ENCODE results near the gene TENT4A. TPM values are rescaled to one million over a fixed set of nuclear protein-coding genes. Genes with fewer than 3 reads are reported as not detected.

TENT4A gene
- total RNA-seq, 3 donors from 2014 or later (not counting 1 experiment from before 2014, with no cell fraction given): 36.0 to 65.6 (median 44.9) TPM

DNA sequence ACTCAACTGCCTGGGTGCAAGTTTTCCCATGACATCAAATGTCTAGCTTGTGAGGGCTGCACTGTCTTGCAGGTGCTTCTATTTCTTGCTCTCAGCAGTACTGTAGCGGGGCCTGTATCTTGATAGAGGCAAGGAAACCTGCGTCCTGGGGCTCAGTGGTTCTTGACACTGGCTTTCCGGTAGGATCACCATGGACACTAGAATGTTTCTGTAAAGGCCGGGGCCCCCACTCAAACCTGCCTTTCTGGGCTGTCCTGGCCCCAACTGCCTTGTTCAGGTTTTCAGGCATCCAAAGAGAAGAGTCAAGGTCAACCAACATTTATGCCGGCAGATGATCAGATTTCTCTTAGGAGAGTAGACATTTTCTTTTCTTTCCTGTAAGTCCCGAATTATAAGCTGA lies 26.7 kb upstream of the TENT4A start:
- Histone ChIP-seq H3K4me1 (ENCODE audit: control insufficient read depth, insufficient read depth, low read length) (no peaks in the 10 kb centered on the region), H3K4me3 (ENCODE audit: low read length) (no peak overlapping the region), H3K9me3 (ENCODE audit: control insufficient read depth, insufficient read depth, low read length) (no peaks in the 10 kb centered on the region), H3K27me3 (ENCODE audit: control insufficient read depth, insufficient read depth, low read length) (peaks cover 9% of the 10 kb centered on the region), H3K36me3 (ENCODE audit: control insufficient read depth, insufficient read depth, low read length) (no peaks in the 10 kb centered on the region), H3K27ac (ENCODE audit: low read length) (no peak overlapping the region)
- ATAC-seq (no peak), DNase-seq (no peak)
- no peak overlapping the region for H3K4me3 Mint-ChIP-seq
- WGBS (ENCODE audit: insufficient coverage): 52% methylated on average over 6 of the region's 6 CpGs
- H3K27me3 Mint-ChIP-seq (ENCODE audit: low read depth in 2 of 2): peaks cover 23 to 31% of the 10 kb centered on the region in 2 donors
- H3K9me3 Mint-ChIP-seq: no peaks in the 10 kb centered on the region
- H3K36me3 Mint-ChIP-seq: no peaks in the 10 kb centered on the region
- intact Hi-C loops (cut with micrococcal nuclease): no loop called here
- no peak overlapping the region for H3K27ac Mint-ChIP-seq
- TF ChIP-seq, protein P1, sequence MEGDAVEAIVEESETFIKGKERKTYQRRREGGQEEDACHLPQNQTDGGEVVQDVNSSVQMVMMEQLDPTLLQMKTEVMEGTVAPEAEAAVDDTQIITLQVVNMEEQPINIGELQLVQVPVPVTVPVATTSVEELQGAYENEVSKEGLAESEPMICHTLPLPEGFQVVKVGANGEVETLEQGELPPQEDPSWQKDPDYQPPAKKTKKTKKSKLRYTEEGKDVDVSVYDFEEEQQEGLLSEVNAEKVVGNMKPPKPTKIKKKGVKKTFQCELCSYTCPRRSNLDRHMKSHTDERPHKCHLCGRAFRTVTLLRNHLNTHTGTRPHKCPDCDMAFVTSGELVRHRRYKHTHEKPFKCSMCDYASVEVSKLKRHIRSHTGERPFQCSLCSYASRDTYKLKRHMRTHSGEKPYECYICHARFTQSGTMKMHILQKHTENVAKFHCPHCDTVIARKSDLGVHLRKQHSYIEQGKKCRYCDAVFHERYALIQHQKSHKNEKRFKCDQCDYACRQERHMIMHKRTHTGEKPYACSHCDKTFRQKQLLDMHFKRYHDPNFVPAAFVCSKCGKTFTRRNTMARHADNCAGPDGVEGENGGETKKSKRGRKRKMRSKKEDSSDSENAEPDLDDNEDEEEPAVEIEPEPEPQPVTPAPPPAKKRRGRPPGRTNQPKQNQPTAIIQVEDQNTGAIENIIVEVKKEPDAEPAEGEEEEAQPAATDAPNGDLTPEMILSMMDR (IDR thresholded peaks at IDR 0.05): no peak
- peaks cover 6 to 11% of the 10 kb centered on the region in 2 donors for H3K4me1 Mint-ChIP-seq

DNA sequence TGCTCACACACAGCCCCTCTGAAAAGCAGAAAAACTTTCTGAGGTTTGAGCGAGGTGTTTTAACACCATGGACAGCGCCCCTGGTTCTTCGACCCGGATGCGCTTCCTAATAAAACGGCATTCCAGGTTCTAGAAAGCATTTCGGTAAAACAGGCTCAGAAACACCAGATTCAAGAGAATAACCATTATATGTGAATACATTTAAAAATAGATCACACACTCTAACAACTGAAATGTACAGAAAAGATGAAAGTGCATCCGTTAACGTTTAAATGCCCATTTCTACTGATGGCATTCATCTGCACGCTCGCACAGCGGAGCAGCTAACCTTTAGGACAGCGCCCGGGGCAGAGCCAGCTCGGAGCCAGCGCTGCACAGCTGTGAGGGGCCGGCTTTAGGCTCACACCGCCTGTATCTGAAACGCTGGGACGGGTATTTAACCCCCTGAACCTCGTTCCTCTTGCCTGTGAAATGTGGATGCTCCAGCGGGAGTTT lies 26.3 kb upstream of the TENT4A start:
- no peaks in the 10 kb centered on the region for H3K36me3 ChIP-seq (ENCODE audit: control insufficient read depth, insufficient read depth, low read length)
- H3K27ac ChIP-seq (ENCODE audit: low read length): no peak overlapping the region
- TF ChIP-seq, protein P1 (IDR thresholded peaks at IDR 0.05): no peak
- Mint-ChIP-seq H3K4me1 (peaks cover 6 to 11% of the 10 kb centered on the region in 2 donors), H3K9me3 (no peaks in the 10 kb centered on the region), H3K36me3 (no peaks in the 10 kb centered on the region), H3K4me3 (peak overlapping the region; percentile 28), H3K27me3 (ENCODE audit: low read depth in 2 of 2) (peaks cover 21 to 31% of the 10 kb centered on the region in 2 donors), H3K27ac (no peak overlapping the region)
- peak; percentile 60 to 77 (median 66) for ATAC-seq
- H3K9me3 ChIP-seq (ENCODE audit: control insufficient read depth, insufficient read depth, low read length): no peaks in the 10 kb centered on the region
- peak in 1 of 2 donors; percentile 42 for DNase-seq
- WGBS (ENCODE audit: insufficient coverage): 4% methylated on average over 22 of the region's 22 CpGs
- no peak overlapping the region for H3K4me3 ChIP-seq (ENCODE audit: low read length)
- intact Hi-C loops (cut with micrococcal nuclease): no loop called here
- H3K27me3 ChIP-seq (ENCODE audit: control insufficient read depth, insufficient read depth, low read length): peaks cover 9% of the 10 kb centered on the region
- H3K4me1 ChIP-seq (ENCODE audit: control insufficient read depth, insufficient read depth, low read length): no peaks in the 10 kb centered on the region

DNA sequence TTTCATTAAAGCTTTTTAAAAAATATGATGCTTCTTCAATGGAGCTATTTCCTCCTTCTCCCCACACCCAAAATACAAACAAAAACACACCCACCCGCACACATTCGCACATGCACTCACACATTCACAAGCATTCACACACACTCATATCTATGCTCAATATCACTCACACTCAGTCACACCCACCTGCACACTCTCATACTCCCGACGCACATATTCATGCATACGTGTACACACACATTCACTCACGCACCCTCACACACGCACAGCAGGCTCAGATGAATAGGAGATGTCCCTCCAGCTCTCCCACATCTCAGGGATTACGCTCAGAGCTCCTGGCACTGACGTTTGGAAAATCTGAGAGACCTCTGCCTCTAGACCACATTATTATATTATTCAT lies 25.7 kb upstream of the TENT4A start:
- no peaks in the 10 kb centered on the region for H3K36me3 Mint-ChIP-seq
- H3K27ac Mint-ChIP-seq: no peak overlapping the region
- TF ChIP-seq, protein P1 (IDR thresholded peaks at IDR 0.05): no peak
- intact Hi-C loops (cut with micrococcal nuclease): no loop called here
- peaks cover 24 to 32% of the 10 kb centered on the region in 2 donors for H3K27me3 Mint-ChIP-seq (ENCODE audit: low read depth in 2 of 2)
- ATAC-seq: no peak
- DNase-seq: no peak
- Histone ChIP-seq H3K9me3 (ENCODE audit: control insufficient read depth, insufficient read depth, low read length) (no peaks in the 10 kb centered on the region), H3K27me3 (ENCODE audit: control insufficient read depth, insufficient read depth, low read length) (peaks cover 9% of the 10 kb centered on the region), H3K4me1 (ENCODE audit: control insufficient read depth, insufficient read depth, low read length) (no peaks in the 10 kb centered on the region), H3K36me3 (ENCODE audit: control insufficient read depth, insufficient read depth, low read length) (no peaks in the 10 kb centered on the region), H3K27ac (ENCODE audit: low read length) (no peak overlapping the region), H3K4me3 (ENCODE audit: low read length) (no peak overlapping the region)
- H3K4me3 Mint-ChIP-seq: no peak overlapping the region
- peaks cover 6 to 11% of the 10 kb centered on the region in 2 donors for H3K4me1 Mint-ChIP-seq
- 93% methylated on average over 8 of the region's 9 CpGs for WGBS (ENCODE audit: insufficient coverage)
- no peaks in the 10 kb centered on the region for H3K9me3 Mint-ChIP-seq

DNA sequence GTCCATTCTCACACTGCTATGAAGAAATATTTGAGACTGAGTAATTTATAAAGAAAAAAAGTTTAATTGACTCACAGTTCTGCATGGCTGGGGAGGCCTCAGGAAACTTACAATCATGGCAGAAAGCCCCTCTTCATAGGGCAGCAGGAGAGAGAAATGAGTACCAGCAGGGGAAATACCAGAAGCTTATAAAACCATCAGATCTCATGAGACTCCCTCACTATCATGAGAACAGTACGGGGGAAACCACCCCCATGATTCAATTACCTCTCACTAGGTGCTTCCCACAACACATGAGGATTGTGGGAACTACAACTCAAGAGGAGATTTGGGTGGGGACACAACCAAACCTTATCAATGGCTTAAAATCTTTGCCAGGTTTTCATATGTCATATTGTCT lies 20.3 kb upstream of the TENT4A start:
- Histone ChIP-seq H3K4me3 (ENCODE audit: low read length) (no peak overlapping the region), H3K27me3 (ENCODE audit: control insufficient read depth, insufficient read depth, low read length) (peaks cover 16% of the 10 kb centered on the region), H3K36me3 (ENCODE audit: control insufficient read depth, insufficient read depth, low read length) (no peaks in the 10 kb centered on the region), H3K9me3 (ENCODE audit: control insufficient read depth, insufficient read depth, low read length) (no peaks in the 10 kb centered on the region), H3K4me1 (ENCODE audit: control insufficient read depth, insufficient read depth, low read length) (no peaks in the 10 kb centered on the region), H3K27ac (ENCODE audit: low read length) (no peak overlapping the region)
- Mint-ChIP-seq H3K4me3 (no peak overlapping the region), H3K27ac (no peak overlapping the region), H3K27me3 (ENCODE audit: low read depth in 2 of 2) (peaks cover 30 to 37% of the 10 kb centered on the region in 2 donors), H3K9me3 (no peaks in the 10 kb centered on the region), H3K4me1 (no peaks in the 10 kb centered on the region), H3K36me3 (no peaks in the 10 kb centered on the region)
- DNase-seq (no peak), ATAC-seq (no peak)
- whole genome bisulfite sequencing (ENCODE audit: insufficient coverage): 57% methylated on average over 1 of the region's 1 CpG
- TF ChIP-seq, protein P1 (IDR thresholded peaks at IDR 0.05): no peak
- intact Hi-C loops (cut with micrococcal nuclease): no loop called here
